ENCODE measurements around the gene LRPAP1.
"Not testable (repeated sequence)": the region's sequence is repeated elsewhere in the genome, so short reads cannot be mapped to it uniquely, and the experiment has no call there.

DNA sequence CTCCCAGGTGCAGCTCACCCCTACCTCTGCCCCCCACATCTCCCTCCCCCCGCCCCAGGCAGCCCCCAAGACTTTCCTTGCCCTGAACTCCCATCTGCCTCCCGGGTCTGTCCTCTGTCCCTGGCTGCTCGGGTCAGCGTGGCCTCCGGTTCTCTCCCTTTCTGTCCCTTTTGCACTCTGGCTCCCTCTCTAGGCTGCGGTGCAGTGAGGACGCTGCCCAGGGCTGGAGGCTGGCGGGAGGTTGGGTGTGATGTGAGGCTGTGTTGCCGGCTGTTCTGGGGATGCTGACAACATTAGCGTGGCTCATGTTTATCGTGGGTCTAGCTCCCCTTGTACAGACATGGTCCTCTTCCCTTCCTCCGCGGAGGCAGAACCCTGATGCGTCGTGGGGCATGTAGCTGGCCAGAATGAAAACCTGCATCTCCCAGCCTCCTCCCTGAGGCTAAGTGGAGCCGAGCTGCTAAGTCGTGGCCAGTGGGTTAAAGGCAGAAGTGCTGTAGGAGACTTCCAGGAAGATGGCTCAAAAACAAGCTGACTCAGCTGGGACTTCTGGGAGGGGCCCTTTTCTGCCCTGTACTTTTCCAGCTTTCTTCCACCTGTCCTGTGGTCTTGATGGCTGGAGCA is 24.1 kb upstream of the LRPAP1 start:
- TF ChIP-seq POLR2A (IDR thresholded peaks at IDR 0.05), result not testable (repeated sequence)
- TF ChIP-seq, protein P1, sequence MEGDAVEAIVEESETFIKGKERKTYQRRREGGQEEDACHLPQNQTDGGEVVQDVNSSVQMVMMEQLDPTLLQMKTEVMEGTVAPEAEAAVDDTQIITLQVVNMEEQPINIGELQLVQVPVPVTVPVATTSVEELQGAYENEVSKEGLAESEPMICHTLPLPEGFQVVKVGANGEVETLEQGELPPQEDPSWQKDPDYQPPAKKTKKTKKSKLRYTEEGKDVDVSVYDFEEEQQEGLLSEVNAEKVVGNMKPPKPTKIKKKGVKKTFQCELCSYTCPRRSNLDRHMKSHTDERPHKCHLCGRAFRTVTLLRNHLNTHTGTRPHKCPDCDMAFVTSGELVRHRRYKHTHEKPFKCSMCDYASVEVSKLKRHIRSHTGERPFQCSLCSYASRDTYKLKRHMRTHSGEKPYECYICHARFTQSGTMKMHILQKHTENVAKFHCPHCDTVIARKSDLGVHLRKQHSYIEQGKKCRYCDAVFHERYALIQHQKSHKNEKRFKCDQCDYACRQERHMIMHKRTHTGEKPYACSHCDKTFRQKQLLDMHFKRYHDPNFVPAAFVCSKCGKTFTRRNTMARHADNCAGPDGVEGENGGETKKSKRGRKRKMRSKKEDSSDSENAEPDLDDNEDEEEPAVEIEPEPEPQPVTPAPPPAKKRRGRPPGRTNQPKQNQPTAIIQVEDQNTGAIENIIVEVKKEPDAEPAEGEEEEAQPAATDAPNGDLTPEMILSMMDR (IDR thresholded peaks at IDR 0.05 in 4 of 5, conservative IDR thresholded peaks at IDR 0.05 in 1 of 5), result not testable (repeated sequence)
